ENCODE measurements around the gene GLB1L2.

- TF ChIP-seq EZH2 (IDR thresholded peaks at IDR 0.05) (no peak), POLR2AphosphoS5 (IDR thresholded peaks at IDR 0.05; ENCODE audit: borderline replicate concordance, low read depth, low read length) (no peak)
These were observed 25.7 kb downstream of the GLB1L2 start for GRCh38 chr11:134357545-134357839.

Measured in SK-N-MC (cell line).